ENCODE measurements around the gene EIF3K. TPM values are rescaled to one million over a fixed set of nuclear protein-coding genes. Genes with fewer than 3 reads are reported as not detected.
"Not testable (repeated sequence)": the region's sequence is repeated elsewhere in the genome, so short reads cannot be mapped to it uniquely, and the experiment has no call there.

Gene EIF3K
- 100 to 1,000 TPM; 417 to 543 (median 453) TPM for total RNA-seq

- intact Hi-C loops (cut with DNase I; ENCODE audit: low total_unique reads) = loop anchor here (10.0 kb wide), 1 partner anchor 104 kb away; no protein-coding TSS in a partner anchor
- TF ChIP-seq POLR2A (IDR thresholded peaks at IDR 0.05) = peak in 1 of 2 donors; percentile 21
- no peak for TF ChIP-seq CTCF (IDR thresholded peaks at IDR 0.05)
- 1% methylated on average over 63 to 64 of the region's 64 CpGs for WGBS, 2 donors
- peak within 1 kb of the TSS; percentile 92 for H3K4me3 ChIP-seq (ENCODE audit: low read depth, poor library complexity, severe bottlenecking)
- peak; percentile 98 to 100 for DNase-seq (ENCODE audit: low spot score in 2 of 2)
Observed at GRCh38 chr19:38618590-38619360, at the start of gene EIF3K. Gene EIF3K, plus strand, starts transcription at chr19:38619188. Its CDS starts 81 bp downstream, at chr19:38619269.

- intact Hi-C loops (cut with DNase I; ENCODE audit: low total_unique reads) = no loop called here
- WGBS, 2 donors = 78 to 85% methylated on average over 6 of the region's 6 CpGs
Observed at GRCh38 chr19:38569368-38569983, 49.5 kb upstream of the EIF3K start.

GRCh38 chr19:38571682-38572081, 47.3 kb upstream of the EIF3K start:
- no peak overlapping the region for H3K4me3 ChIP-seq (ENCODE audit: low read depth, poor library complexity, severe bottlenecking)
- TF ChIP-seq CTCF (IDR thresholded peaks at IDR 0.05) (no peak), POLR2A (IDR thresholded peaks at IDR 0.05) (no peak)
- WGBS, 2 donors = 92 to 94% methylated on average over 2 of the region's 2 CpGs
- no peak for DNase-seq (ENCODE audit: low spot score in 2 of 2)
- intact Hi-C loops (cut with DNase I; ENCODE audit: low total_unique reads) = no loop called here

More at GRCh38 chr19:38569368-38569983, 49.5 kb upstream of the EIF3K start:
- DNase-seq (ENCODE audit: low spot score in 2 of 2) = no peak
- TF ChIP-seq CTCF (IDR thresholded peaks at IDR 0.05) (no peak), POLR2A (IDR thresholded peaks at IDR 0.05) (no peak)
- no peak overlapping the region for H3K4me3 ChIP-seq (ENCODE audit: low read depth, poor library complexity, severe bottlenecking)

GRCh38 chr19:38577826-38578225, 41.2 kb upstream of the EIF3K start:
- intact Hi-C loops (cut with DNase I; ENCODE audit: low total_unique reads) = no loop called here
- DNase-seq (ENCODE audit: low spot score in 2 of 2) = no peak
- no peak for TF ChIP-seq POLR2A (IDR thresholded peaks at IDR 0.05)
- no peak for TF ChIP-seq CTCF (IDR thresholded peaks at IDR 0.05)
- 87 to 92% methylated on average over 11 of the region's 11 CpGs for WGBS, 2 donors
- H3K4me3 ChIP-seq (ENCODE audit: low read depth, poor library complexity, severe bottlenecking) = no peak overlapping the region

GRCh38 chr19:38579304-38579703, 39.7 kb upstream of the EIF3K start:
- DNase-seq (ENCODE audit: low spot score in 2 of 2); intact Hi-C loops (cut with DNase I; ENCODE audit: low total_unique reads); H3K4me3 ChIP-seq (ENCODE audit: low read depth, poor library complexity, severe bottlenecking): not testable (repeated sequence)
- WGBS, 2 donors = 37 to 70% methylated on average over 6 of the region's 6 CpGs

- TF ChIP-seq CTCF (IDR thresholded peaks at IDR 0.05) (no peak), POLR2A (IDR thresholded peaks at IDR 0.05) (no peak)
- DNase-seq (ENCODE audit: low spot score in 2 of 2) = no peak
- 87 to 91% methylated on average over 15 of the region's 15 CpGs for WGBS, 2 donors
- no peak overlapping the region for H3K4me3 ChIP-seq (ENCODE audit: low read depth, poor library complexity, severe bottlenecking)
- intact Hi-C loops (cut with DNase I; ENCODE audit: low total_unique reads) = no loop called here
Observed at GRCh38 chr19:38580080-38580479, 38.9 kb upstream of the EIF3K start.
